GM19397 (cell line): ENCODE data around the gene RGL1.
A peak's percentile ranks its signal among the peaks of the same experiment; 100 is the strongest.

Experiments used
- ATAC-seq: cut with Tn5 transposase; IDR thresholded peaks from one replicate; pipeline ENCODE4 v1.9.1; 2021; ENCODE audit warnings: mild to moderate bottlenecking, moderate library complexity; ENCODE audit not compliant: unreplicated experiment

The RGL1 gene

DNA sequence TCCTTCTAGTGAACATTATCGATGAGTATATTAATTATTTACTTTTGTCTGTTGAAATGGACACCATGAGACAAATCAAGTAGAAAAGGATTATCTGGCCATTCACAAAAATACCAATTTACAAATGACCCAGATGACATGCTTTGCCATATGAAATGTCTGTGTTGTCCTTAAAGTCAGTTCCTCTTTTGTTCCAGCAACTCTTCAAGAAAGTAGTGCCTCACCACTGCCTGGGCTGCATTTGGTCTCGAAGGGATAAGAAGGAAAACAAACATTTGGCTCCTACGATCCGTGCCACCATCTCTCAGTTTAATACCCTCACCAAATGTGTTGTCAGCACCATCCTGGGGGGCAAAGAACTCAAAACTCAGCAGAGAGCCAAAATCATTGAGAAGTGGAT, 79.6 kb downstream of the RGL1 start:
- ATAC-seq, result no peak

DNA sequence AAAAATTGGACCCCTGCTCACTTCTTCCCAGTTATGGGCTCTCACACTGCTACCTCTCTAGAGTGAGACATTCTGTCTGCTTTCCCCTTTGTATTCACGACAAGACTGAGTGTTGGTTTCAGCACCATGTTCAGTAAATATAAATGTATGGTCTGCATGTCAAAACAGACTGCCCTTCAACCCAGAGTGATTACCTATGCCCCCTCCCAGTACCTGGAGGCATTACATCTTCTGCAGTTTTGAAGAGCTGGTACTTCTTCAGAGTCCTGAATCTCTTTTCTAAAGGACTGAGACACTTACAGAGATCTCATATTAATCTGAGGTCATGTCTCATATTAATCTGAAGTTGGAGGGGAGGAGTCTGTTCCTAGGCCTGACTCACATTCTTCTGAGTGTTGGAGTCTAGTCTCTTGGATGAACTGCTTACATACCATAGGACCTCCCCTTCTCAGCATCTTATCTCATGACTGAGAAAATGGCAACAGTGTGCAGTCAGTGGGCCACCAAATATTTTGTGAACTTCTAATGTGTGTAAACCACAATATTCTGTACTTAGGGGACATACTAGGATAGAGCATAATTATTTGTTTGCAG, 80.3 kb downstream of the RGL1 start:
- ATAC-seq, result no peak

- no peak for ATAC-seq
These were observed 81.3 kb downstream of the RGL1 start for GRCh38 chr1:183886083-183886828.

DNA sequence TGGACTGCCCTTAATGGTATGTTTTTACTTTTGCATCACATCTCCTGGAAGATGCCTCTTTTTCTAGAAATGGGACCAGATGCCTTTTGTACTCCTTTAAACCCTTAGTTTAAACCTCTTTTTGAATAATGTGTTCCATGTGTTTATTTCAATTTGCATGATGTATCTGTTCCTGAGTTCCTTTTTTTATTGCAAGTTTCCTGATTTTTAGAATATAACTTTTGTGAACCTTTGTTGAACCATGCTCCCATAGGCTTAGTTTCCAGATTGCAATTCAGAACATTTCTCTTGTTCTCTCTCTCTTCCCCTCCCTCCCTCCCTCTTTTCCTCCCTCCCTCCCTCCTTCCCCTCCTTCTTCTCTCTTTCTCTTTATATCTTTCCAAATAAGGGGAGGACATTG, 81.9 kb downstream of the RGL1 start:
- ATAC-seq, result no peak

DNA sequence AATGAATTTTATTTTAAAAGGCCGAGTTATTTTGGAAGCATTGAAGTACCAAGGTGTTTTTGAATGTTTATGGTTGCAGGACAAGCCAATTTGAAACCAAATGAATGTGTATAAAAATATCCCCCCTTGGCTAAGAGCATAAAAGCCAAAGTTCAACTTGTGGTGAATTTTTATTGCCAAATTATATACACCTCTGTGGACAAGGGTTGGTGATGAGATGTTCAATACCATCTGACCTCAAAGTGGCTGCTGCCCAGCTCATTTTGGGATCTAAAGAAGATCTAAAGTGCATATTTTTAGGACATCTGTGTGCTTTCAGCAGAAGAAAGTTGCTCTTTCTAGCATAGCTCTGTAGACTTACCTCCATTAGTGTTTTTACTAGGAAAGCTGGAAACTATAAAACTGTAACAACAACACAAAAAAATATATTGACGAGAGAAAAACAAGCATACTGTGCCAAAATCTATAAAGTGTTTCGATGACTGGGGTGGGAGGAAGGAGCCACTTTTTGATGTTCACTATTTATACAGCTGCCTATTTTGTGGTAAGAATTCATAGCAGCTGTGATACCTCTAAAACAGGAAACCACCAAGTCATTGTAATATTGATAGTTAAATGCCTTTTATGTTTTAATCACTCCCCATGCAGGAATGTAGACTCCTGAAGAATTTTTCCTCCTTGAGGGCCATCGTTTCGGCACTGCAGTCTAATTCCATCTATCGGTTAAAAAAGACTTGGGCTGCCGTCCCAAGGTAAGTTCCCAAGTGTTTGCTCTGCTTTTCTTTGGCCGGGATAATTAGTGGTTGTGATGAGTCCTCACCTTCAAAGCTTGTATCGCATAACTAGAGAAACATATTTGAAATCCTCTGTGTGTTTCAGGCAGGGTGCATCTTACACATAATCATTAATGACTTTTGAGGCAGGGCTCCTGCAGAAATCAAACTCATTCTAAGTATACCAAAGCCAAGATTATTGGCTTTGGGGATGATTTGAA, 83.2 kb downstream of the RGL1 start:
- no peak for ATAC-seq

GRCh38 chr1:183889095-183889494, 84.2 kb downstream of the RGL1 start:
- ATAC-seq, result no peak

DNA sequence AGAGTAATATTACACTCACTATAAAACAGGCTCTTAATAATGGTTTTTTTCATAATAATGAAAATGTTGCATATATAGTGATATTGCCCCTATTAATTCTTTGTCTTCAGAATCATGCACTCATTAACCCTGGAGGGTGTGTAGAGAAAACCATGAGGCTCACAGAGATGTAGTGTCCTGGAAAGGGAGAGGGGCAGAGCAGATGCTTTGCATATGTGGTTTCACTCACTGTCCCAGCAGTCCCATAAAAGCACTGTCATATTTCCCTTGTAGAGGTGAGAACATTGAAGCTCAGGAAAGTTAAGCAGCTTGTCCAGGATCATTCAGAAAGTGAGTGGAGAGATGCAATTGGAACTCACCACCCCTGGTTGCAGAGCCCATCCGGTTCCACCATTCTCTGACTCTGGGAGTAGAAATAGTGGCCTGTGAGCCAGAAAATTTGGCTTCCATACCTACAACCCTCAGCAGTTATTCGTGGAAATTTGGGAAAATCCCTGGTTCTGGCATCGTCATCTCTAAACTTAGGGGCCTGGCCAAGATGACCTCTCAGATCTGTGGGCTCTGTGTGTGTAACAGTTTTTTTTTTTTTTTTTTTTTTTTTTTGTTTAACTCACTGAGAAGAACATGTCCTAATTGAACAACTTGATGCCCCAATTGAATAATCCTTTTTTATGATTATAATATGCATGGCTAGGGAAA, 86.4 kb downstream of the RGL1 start:
- no peak for ATAC-seq

DNA sequence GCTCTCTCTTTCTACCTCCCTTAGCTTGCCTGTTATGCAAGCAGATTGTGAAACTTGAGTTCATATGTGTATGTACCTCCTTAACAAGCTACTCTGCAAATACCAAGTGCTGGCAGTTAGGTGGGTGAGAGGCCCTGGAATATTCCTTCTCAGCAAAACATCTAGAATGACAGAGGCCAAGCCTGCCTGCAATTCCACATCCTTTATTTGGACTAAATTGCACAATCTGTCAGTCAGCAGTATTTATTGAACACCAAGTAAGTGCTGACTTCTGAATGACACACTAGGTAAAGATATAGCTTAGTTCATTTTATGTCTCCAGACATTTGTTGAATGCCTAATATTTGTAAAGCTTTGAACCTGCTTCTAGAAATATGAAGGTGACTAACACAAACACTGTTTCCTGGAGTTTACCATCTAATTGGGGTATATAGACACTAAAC, 87.5 kb downstream of the RGL1 start:
- ATAC-seq, result no peak

- ATAC-seq, result no peak
These were observed 88.8 kb downstream of the RGL1 start for GRCh38 chr1:183893561-183894289.

GRCh38 chr1:183894290-183894565, 89.3 kb downstream of the RGL1 start:
- no peak for ATAC-seq

GRCh38 chr1:183896466-183897048, 91.6 kb downstream of the RGL1 start:
- ATAC-seq, result no peak

DNA sequence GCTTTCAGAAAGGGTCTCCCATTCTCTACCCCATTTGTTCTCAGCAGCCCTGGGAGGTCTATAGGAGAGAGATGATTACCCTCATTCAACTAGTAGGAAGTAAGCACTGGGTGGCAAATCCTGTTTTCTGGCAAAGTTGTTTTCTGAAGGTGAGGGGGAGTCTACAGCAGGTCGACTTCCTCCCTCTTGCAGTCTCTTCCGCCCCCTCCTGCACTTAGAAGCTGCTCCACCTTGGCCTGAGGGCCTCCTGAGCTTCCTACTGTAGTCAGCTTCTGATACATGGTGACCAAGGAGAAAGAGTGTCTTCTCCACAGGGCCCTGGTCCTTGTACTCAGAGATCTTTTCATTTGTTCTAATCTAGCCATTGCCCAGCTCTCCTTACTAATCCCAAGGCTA, 93.1 kb downstream of the RGL1 start:
- ATAC-seq, result peak; percentile 6

DNA sequence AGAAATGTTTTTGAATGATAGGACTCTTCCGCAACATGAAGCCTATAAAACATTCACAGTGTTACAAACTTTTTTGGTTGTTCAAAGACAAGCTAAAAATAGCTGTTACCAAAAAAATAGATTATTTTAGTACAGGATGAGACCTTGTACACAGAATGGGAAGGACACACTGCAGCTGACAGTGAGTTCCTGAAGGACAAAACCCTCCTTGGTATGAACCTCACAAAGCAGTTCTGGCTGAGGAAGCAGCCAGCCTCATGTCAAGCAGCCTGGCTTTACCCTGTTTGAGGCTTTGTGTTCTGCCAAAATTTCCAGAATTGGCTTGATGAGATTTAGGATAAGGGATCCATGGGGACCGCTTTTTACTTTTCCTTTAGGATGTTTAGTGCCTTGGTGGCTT, 93.7 kb downstream of the RGL1 start:
- ATAC-seq, result no peak

DNA sequence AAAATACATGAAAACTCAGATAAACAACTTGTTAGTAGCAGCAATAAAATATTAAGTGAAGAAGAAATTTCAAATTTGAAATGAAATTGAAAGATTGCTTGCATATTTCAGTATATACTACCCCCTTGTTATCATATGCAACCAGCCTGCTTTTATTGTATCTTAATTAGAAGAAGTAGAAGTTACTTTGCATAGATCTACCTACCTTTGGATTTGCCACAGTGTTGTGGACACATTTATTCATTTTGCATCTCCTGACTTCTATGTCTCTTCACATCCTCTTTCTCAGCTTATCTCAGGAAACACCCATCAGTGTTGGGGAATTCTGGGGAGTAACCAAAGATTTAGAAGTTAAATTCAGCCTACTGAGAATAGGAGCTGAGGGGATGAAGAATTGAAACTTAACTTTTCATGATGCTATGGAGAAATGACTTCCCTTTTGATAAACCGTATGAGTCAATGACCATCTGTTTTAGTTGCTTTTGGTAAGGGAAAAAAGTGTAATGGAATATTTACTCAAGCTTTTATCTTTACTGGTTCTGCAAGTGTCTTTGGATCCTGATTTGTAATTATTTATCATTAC, 96.9 kb downstream of the RGL1 start:
- ATAC-seq, result no peak

- no peak for ATAC-seq
These were observed 98.2 kb downstream of the RGL1 start for GRCh38 chr1:183903101-183903500.

DNA sequence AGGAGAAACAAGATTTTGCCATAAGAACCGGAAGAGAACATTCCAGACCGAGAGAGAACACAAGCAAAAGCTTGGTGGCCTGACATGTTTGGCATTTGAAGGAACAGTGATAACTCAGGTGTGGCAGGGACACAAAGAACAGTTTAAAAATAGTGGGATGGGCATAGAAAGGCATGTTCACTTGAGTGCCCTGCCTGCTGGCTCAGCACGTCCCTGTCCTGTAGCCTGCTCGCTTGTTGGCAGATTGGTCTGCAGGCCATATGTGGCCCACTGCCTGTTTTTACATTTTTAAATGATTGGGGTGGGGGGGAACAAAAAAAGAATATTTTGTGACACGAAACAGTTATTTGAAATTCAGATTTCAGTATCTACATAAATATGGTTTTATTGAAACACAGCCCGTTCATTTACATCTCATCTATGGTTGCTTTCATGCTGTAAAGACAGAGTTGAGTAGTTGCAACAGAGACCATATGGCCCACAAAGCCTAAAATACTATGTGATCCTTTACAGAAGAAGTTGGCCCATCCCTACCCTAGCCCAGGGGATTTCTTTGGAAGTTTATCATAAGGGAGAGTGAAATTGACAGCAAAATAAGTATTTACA, 100.7 kb downstream of the RGL1 start:
- ATAC-seq, result no peak

- no peak for ATAC-seq
These were observed 102.2 kb downstream of the RGL1 start for GRCh38 chr1:183907070-183907469.

DNA sequence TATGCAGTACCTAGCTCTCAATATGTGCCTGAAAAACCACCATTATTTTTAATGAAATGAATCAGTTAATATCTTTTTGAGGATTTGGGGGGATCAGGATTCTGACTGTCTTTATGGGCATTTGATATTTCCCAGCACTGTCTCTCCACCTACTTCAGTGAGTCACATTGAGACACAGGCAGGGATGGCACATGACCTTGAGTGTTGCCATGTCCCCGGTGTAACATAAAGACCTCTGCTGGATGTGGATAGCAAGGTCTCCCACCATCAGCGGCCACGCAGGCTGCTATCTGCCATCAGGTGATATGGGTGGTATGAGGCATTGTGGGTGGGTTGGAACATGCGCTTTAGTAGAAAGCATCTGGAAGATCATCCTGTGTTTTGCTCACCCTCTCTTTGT, 103.2 kb downstream of the RGL1 start:
- no peak for ATAC-seq

- ATAC-seq, result no peak
These were observed 104.8 kb downstream of the RGL1 start for GRCh38 chr1:183909672-183910071.
